Non-pigmented ciliary epithelial cell (primary cell): ENCODE data around the gene ARHGAP6.

Experiments used
- DNase-seq: peaks from one replicate; pipeline ENCODE4 v3.0.0-alpha.2; 2010; ENCODE audit warnings: low read depth

Gene ARHGAP6

GRCh38 chrX:11351375-11352295, 314.1 kb downstream of the ARHGAP6 start:
- no peak for DNase-seq

GRCh38 chrX:11349661-11350337, 315.9 kb downstream of the ARHGAP6 start:
- no peak for DNase-seq

- no peak for DNase-seq
These were observed 316.7 kb downstream of the ARHGAP6 start for GRCh38 chrX:11349020-11349419.

- no peak for DNase-seq
These were observed 318.4 kb downstream of the ARHGAP6 start for GRCh38 chrX:11347300-11347699.

- DNase-seq = no peak
These were observed 319.5 kb downstream of the ARHGAP6 start for GRCh38 chrX:11346121-11346682.

- no peak for DNase-seq
These were observed 323.0 kb downstream of the ARHGAP6 start for GRCh38 chrX:11342673-11343072.

- peak; percentile 42 for DNase-seq
These were observed 324.2 kb downstream of the ARHGAP6 start for GRCh38 chrX:11341274-11342201.

- DNase-seq = no peak
These were observed 328.3 kb downstream of the ARHGAP6 start for GRCh38 chrX:11337292-11338009.

- no peak for DNase-seq
These were observed 329.5 kb downstream of the ARHGAP6 start for GRCh38 chrX:11336201-11336600.

GRCh38 chrX:11334165-11334564, 331.6 kb downstream of the ARHGAP6 start:
- no peak for DNase-seq

GRCh38 chrX:11331788-11332187, 333.9 kb downstream of the ARHGAP6 start:
- no peak for DNase-seq

- no peak for DNase-seq
These were observed 336.7 kb downstream of the ARHGAP6 start for GRCh38 chrX:11329021-11329420.

- no peak for DNase-seq
These were observed 337.6 kb downstream of the ARHGAP6 start for GRCh38 chrX:11328134-11328533.

GRCh38 chrX:11321986-11322385, 343.7 kb downstream of the ARHGAP6 start:
- no peak for DNase-seq

- no peak for DNase-seq
These were observed 345.8 kb downstream of the ARHGAP6 start for GRCh38 chrX:11319806-11320520.

GRCh38 chrX:11311706-11312105, 354.0 kb downstream of the ARHGAP6 start:
- DNase-seq = no peak

- no peak for DNase-seq
These were observed 356.5 kb downstream of the ARHGAP6 start for GRCh38 chrX:11309220-11309619.

GRCh38 chrX:11305641-11306040, 360.1 kb downstream of the ARHGAP6 start:
- DNase-seq = no peak

GRCh38 chrX:11304829-11305228, 360.9 kb downstream of the ARHGAP6 start:
- no peak for DNase-seq

- no peak for DNase-seq
These were observed 367.1 kb downstream of the ARHGAP6 start for GRCh38 chrX:11298600-11298999.

GRCh38 chrX:11296051-11296450, 369.7 kb downstream of the ARHGAP6 start:
- no peak for DNase-seq
